Liver (tissue), 3 donors: ENCODE results near the gene MYO10.

Experiments
- ATF3 ChIP-seq: IDR thresholded peaks from 2 replicates; pipeline ENCODE4 v1.6.1; 2016; ENCODE audit warnings: antibody characterized with exemption
- CTCF ChIP-seq: fragments of 150-350 bp; IDR thresholded peaks from 2 replicates; pipeline ENCODE4 v1.5.1; 2017; ENCODE audit warnings: improper control_type of control experiment, low read depth, low read length; ENCODE audit not compliant: missing input control
- EGR1 ChIP-seq, 2 donors: IDR thresholded peaks; 2 replicates each; pipeline ENCODE4 v1.6.1; 2016 to 2018; ENCODE audit warnings: antibody characterized with exemption in 2 of 2, low read depth in 2 of 2
- FOXA1 ChIP-seq: IDR thresholded peaks from 2 replicates; pipeline ENCODE4 v1.6.1; 2016; ENCODE audit warnings: antibody characterized with exemption
- GABPA ChIP-seq, 2 donors: IDR thresholded peaks in 1 of 2; conservative IDR thresholded peaks in 1 of 2; 2 replicates each; pipeline ENCODE4 v1.6.1; 2016; ENCODE audit warnings: antibody characterized with exemption in 2 of 2, mild to moderate bottlenecking in 1 of 2, moderate library complexity in 1 of 2
- JUND ChIP-seq, 2 donors: IDR thresholded peaks; 2 replicates each; pipeline ENCODE4 v1.6.1; 2016; ENCODE audit warnings: antibody characterized with exemption in 2 of 2
- MAX ChIP-seq: IDR thresholded peaks from 2 replicates; pipeline ENCODE4 v1.6.1; 2016; ENCODE audit warnings: antibody characterized with exemption
- REST ChIP-seq: IDR thresholded peaks from 2 replicates; pipeline ENCODE4 v1.6.1; 2016; ENCODE audit warnings: antibody characterized with exemption, mild to moderate bottlenecking
- RXRA ChIP-seq, 2 donors: IDR thresholded peaks; 2 replicates each; pipeline ENCODE4 v1.6.1; 2017 to 2018; ENCODE audit warnings: antibody characterized with exemption in 2 of 2, mild to moderate bottlenecking in 1 of 2
- SP1 ChIP-seq: IDR thresholded peaks from 2 replicates; pipeline ENCODE4 v1.6.1; 2018; ENCODE audit warnings: antibody characterized with exemption, mild to moderate bottlenecking
- TAF1 ChIP-seq: conservative IDR thresholded peaks from 2 replicates; pipeline ENCODE4 v1.6.1; 2016; ENCODE audit warnings: antibody characterized with exemption, mild to moderate bottlenecking
- ZBTB33 ChIP-seq: IDR thresholded peaks from 2 replicates; pipeline ENCODE4 v1.6.1; 2016; ENCODE audit warnings: antibody characterized with exemption
- donor health status: healthy.
- donor health status: healthy.

- TF ChIP-seq CTCF (no peak), ATF3 (no peak), ZBTB33 (no peak), REST (no peak), JUND (IDR thresholded peaks at IDR 0.05) (no peak), MAX (no peak), GABPA (IDR thresholded peaks at IDR 0.05 in 1 of 2, conservative IDR thresholded peaks at IDR 0.05 in 1 of 2) (no peak), EGR1 (IDR thresholded peaks at IDR 0.05; ENCODE audit: low read depth in 2 of 2) (no peak), TAF1 (no peak), SP1 (no peak), FOXA1 (no peak), RXRA (IDR thresholded peaks at IDR 0.05) (no peak)
Observed at GRCh38 chr5:16695779-16696178, 240.3 kb downstream of the MYO10 start.
